K562 (cell line): ENCODE results near the gene DDHD1. TPM values are rescaled to one million over a fixed set of nuclear protein-coding genes. Genes with fewer than 3 reads are reported as not detected.
A peak's percentile ranks its signal among the peaks of the same experiment; 100 is the strongest.

Source experiments
- CREB1 ChIP-seq, 2 experiments: sonication (generic) in 1 of 2; formaldehyde crosslinking in 1 of 2; IDR thresholded peaks; 2 replicates each; pipeline versions ENCODE4 v1.6.1 to v1.8.0; 2012 to 2022; ENCODE audit warnings: inconsistent platforms in 1 of 2, mild to moderate bottlenecking in 1 of 2, missing genetic modification reagents in 1 of 2, moderate library complexity in 1 of 2
- DPF2 ChIP-seq: fragments of 450-650 bp; IDR thresholded peaks from 2 replicates; pipeline ENCODE4 v1.6.1; 2016
- ETV5 ChIP-seq: sonication (generic); formaldehyde crosslinking; IDR thresholded peaks from 2 replicates; pipeline ENCODE4 v1.4.0; 2020; ENCODE audit warnings: low read depth, mild to moderate bottlenecking, missing genetic modification reagents
- EZH2 ChIP-seq: IDR thresholded peaks from 2 replicates; pipeline ENCODE4 v1.6.1; 2012; ENCODE audit warnings: low read depth, mild to moderate bottlenecking, inconsistent platforms, low read length, borderline replicate concordance
- KAT8 ChIP-seq: fragments of 450-650 bp; IDR thresholded peaks from 2 replicates; pipeline ENCODE4 v1.6.1; 2016; ENCODE audit warnings: low read depth, mild to moderate bottlenecking
- KDM2B ChIP-seq: fragments of 250-450 bp; sonication (Bioruptor Pico); IDR thresholded peaks from 2 replicates; pipeline ENCODE4 v1.8.0; 2021; ENCODE audit warnings: mild to moderate bottlenecking, moderate library complexity
- NEUROD1 ChIP-seq: fragments of 150-350 bp; IDR thresholded peaks from 2 replicates; pipeline ENCODE4 v1.6.1; 2014; ENCODE audit warnings: borderline replicate concordance, low read length, low read depth; ENCODE audit not compliant: partially characterized antibody
- NFYB ChIP-seq: IDR thresholded peaks from 2 replicates; pipeline ENCODE4 v1.6.1; 2011; ENCODE audit warnings: mild to moderate bottlenecking, moderate library complexity; ENCODE audit not compliant: insufficient read length; ENCODE audit errors: extremely low read depth
- PHF8 ChIP-seq: fragments of 200-600 bp; sonication (generic); IDR thresholded peaks from 2 replicates; pipeline ENCODE4 v1.6.1; 2012; ENCODE audit warnings: mixed run types, mild to moderate bottlenecking, inconsistent platforms, low read length, moderate library complexity, borderline replicate concordance
- RBBP5 ChIP-seq: fragments of 200-600 bp; sonication (generic); IDR thresholded peaks from 2 replicates; pipeline ENCODE4 v1.6.1; 2012; ENCODE audit warnings: borderline replicate concordance, mild to moderate bottlenecking, low read length, control low read depth, inconsistent platforms; ENCODE audit not compliant: insufficient read depth, poor library complexity, severe bottlenecking
- RBM14 ChIP-seq: fragments of 200-400 bp; formaldehyde crosslinking; IDR thresholded peaks from 2 replicates; pipeline ENCODE4 v1.6.1; 2018; ENCODE audit warnings: low read depth, mild to moderate bottlenecking, low read length, moderate library complexity, borderline replicate concordance; ENCODE audit not compliant: insufficient read depth
- SLC30A9 ChIP-seq: fragments of 250-450 bp; sonication (Bioruptor Pico); IDR thresholded peaks from 2 replicates; pipeline ENCODE4 v1.8.0; 2022; ENCODE audit warnings: mild to moderate bottlenecking, moderate library complexity
- SRF ChIP-seq, 2 experiments: fragments of 250-450, 450-650 bp in 1 of 2; sonication (Bioruptor Pico) in 1 of 2; sonication (generic) in 1 of 2; formaldehyde crosslinking; IDR thresholded peaks; 2 replicates each; pipeline versions ENCODE4 v1.5.0 to v1.5.1; 2020 to 2022; ENCODE audit warnings: mild to moderate bottlenecking in 1 of 2, missing genetic modification reagents in 1 of 2
- ZBTB1 ChIP-seq: sonication (generic); formaldehyde crosslinking; IDR thresholded peaks from 2 replicates; pipeline ENCODE4 v1.8.1; 2023; ENCODE audit warnings: missing genetic modification reagents, low read depth, mild to moderate bottlenecking, borderline replicate concordance
- ZNF561 ChIP-seq: fragments of 450-650 bp; formaldehyde crosslinking; conservative IDR thresholded peaks from 2 replicates; pipeline ENCODE4 v1.4.0; 2020; ENCODE audit warnings: mild to moderate bottlenecking, moderate library complexity
- polyA plus RNA-seq, 8 experiments: library from polyadenylated mRNA; depleted of rRNA in 4 of 8; stranded (reverse) in 5 of 8; unstranded in 3 of 8; fragments of >200 nt; fragmentation: Nextera tagmentation in 2 of 8; fragmentation: Illumina TruSeq in 1 of 8; extraction: Ambion mirVana in 2 of 8; extraction: Trizol in 1 of 8; gene quantifications; 2 replicates each; pipeline versions ENCODE4 v1.2.1 to v1.2.3, GENCODE V29; 2011 to 2014; ENCODE audit warnings: inconsistent platforms in 1 of 8, missing spikeins in 1 of 8
- total RNA-seq, 7 experiments: library from RNA; depleted of rRNA in 6 of 7; stranded (reverse); fragments of >200 nt in 6 of 7; fragmentation: Illumina TruSeq in 2 of 7; extraction: Trizol in 2 of 7; gene quantifications; 2 replicates each; pipeline versions ENCODE4 v1.2.1 to v1.2.3, GENCODE V29; 2011 to 2021; ENCODE audit warnings: low replicate concordance in 1 of 7
- TF ChIP-seq, protein P1 (sequence below): fragments of 200-600 bp; sonication (generic); IDR thresholded peaks from one replicate; pipeline ENCODE4 v1.6.1; 2012; ENCODE audit warnings: mild to moderate bottlenecking, low read depth, low read length, inconsistent platforms

DDHD1 gene
- total and polyA plus RNA-seq, 9 of the 15 experiments (the other 6 are each of a cell fraction or from before 2014, with no cell fraction given): 1.2 to 12.3 (median 5.0) TPM

DNA sequence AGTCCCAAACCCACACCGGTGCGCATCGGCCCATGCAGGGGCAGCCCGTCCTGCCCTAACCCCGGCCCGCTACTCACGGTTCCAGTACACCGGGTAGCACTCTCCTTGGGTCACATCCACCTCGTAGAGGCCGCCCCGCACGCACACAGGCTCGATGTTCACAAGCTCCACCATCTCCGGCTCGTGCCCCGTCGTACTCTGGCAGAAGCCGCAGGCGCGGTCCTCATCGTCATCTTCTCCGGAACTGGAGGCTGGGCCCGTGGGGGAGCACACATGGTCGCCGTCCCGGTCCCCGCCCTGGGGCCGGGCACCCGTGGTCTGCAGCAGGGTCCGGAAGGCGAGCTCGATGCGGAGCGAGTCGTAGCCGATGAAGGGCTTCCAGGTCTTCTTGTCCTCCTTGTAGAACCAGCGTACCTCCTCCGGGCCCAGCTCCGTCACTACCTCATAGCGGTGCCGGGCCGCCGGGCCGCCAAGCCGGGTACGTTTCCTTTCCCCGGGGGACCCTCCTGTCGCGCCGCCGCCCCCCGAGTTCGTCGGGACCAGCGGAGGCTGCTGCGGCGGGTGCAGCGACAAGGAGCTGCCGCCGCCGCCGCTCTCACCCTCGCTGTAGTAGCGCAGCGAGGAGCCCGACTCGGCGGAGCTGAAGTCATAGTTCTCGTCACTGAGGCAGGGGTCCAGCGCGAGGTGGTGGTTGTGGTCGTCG lies 788 bp downstream of the DDHD1 start (continued):
- TF ChIP-seq ZNF561 (no peak), PHF8 (no peak), KAT8 (no peak), KDM2B (CRISPR knock-in tag) (no peak), SRF (CRISPR knock-in tag; IDR thresholded peaks at IDR 0.05) (no peak), RBBP5 (peak; percentile 74), NEUROD1 (no peak), ZBTB1 (CRISPR knock-in tag) (peak; percentile 46; the same call in 1 of the 2 replicates), NFYB (no peak), EZH2 (no peak), CREB1 (IDR thresholded peaks at IDR 0.05) (no peak), CREB1 (CRISPR knock-in tag; IDR thresholded peaks at IDR 0.05) (no peak), DPF2 (no peak), ETV5 (no peak), SLC30A9 (CRISPR knock-in tag) (no peak), RBM14 (no peak)
- TF ChIP-seq, protein P1, sequence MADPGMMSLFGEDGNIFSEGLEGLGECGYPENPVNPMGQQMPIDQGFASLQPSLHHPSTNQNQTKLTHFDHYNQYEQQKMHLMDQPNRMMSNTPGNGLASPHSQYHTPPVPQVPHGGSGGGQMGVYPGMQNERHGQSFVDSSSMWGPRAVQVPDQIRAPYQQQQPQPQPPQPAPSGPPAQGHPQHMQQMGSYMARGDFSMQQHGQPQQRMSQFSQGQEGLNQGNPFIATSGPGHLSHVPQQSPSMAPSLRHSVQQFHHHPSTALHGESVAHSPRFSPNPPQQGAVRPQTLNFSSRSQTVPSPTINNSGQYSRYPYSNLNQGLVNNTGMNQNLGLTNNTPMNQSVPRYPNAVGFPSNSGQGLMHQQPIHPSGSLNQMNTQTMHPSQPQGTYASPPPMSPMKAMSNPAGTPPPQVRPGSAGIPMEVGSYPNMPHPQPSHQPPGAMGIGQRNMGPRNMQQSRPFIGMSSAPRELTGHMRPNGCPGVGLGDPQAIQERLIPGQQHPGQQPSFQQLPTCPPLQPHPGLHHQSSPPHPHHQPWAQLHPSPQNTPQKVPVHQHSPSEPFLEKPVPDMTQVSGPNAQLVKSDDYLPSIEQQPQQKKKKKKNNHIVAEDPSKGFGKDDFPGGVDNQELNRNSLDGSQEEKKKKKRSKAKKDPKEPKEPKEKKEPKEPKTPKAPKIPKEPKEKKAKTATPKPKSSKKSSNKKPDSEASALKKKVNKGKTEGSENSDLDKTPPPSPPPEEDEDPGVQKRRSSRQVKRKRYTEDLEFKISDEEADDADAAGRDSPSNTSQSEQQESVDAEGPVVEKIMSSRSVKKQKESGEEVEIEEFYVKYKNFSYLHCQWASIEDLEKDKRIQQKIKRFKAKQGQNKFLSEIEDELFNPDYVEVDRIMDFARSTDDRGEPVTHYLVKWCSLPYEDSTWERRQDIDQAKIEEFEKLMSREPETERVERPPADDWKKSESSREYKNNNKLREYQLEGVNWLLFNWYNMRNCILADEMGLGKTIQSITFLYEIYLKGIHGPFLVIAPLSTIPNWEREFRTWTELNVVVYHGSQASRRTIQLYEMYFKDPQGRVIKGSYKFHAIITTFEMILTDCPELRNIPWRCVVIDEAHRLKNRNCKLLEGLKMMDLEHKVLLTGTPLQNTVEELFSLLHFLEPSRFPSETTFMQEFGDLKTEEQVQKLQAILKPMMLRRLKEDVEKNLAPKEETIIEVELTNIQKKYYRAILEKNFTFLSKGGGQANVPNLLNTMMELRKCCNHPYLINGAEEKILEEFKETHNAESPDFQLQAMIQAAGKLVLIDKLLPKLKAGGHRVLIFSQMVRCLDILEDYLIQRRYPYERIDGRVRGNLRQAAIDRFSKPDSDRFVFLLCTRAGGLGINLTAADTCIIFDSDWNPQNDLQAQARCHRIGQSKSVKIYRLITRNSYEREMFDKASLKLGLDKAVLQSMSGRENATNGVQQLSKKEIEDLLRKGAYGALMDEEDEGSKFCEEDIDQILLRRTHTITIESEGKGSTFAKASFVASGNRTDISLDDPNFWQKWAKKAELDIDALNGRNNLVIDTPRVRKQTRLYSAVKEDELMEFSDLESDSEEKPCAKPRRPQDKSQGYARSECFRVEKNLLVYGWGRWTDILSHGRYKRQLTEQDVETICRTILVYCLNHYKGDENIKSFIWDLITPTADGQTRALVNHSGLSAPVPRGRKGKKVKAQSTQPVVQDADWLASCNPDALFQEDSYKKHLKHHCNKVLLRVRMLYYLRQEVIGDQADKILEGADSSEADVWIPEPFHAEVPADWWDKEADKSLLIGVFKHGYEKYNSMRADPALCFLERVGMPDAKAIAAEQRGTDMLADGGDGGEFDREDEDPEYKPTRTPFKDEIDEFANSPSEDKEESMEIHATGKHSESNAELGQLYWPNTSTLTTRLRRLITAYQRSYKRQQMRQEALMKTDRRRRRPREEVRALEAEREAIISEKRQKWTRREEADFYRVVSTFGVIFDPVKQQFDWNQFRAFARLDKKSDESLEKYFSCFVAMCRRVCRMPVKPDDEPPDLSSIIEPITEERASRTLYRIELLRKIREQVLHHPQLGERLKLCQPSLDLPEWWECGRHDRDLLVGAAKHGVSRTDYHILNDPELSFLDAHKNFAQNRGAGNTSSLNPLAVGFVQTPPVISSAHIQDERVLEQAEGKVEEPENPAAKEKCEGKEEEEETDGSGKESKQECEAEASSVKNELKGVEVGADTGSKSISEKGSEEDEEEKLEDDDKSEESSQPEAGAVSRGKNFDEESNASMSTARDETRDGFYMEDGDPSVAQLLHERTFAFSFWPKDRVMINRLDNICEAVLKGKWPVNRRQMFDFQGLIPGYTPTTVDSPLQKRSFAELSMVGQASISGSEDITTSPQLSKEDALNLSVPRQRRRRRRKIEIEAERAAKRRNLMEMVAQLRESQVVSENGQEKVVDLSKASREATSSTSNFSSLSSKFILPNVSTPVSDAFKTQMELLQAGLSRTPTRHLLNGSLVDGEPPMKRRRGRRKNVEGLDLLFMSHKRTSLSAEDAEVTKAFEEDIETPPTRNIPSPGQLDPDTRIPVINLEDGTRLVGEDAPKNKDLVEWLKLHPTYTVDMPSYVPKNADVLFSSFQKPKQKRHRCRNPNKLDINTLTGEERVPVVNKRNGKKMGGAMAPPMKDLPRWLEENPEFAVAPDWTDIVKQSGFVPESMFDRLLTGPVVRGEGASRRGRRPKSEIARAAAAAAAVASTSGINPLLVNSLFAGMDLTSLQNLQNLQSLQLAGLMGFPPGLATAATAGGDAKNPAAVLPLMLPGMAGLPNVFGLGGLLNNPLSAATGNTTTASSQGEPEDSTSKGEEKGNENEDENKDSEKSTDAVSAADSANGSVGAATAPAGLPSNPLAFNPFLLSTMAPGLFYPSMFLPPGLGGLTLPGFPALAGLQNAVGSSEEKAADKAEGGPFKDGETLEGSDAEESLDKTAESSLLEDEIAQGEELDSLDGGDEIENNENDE: no peak
